ENCODE results near the gene ARHGEF2.

ARHGEF2 gene

DNA sequence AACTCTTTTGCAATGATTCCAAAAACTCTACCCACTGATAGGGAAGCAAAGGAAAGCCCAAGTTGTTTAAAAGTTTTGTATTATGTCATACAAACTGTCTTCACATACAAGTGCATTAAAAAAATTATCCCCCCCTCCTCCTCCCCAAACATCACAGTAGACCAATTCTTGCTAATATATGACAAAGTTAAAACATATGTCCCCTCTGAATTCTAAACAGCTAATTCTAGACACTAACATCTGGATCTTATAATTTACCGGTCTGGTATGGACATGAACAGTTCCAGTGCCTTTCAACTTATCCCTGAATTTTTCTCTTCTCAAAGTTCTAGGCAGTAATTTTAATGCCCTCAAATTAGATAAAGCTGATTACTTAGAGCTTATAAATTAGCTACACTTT lies 80.6 kb downstream of the ARHGEF2 start:
- H3K4me2 ChIP-seq: no peak overlapping the region
- H3K4me1 ChIP-seq: peaks cover 6 to 21% (median 14%) of the 10 kb centered on the region in 10 experiments; a peak in 17 of 20 replicates
- H3K9me3 ChIP-seq (replicated peaks in 1 of 11): no peaks in the 10 kb centered on the region
- H3K36me3 ChIP-seq: peaks cover 65 to 88% (median 73%) of the 10 kb centered on the region in 11 experiments
- peaks cover 0 to 57% (median 16%) of the 10 kb centered on the region in 11 experiments; a peak in 11 of 22 replicates for H4K20me1 ChIP-seq
- TF ChIP-seq Cebpa-rat (IDR thresholded peaks at IDR 0.05): no peak
- H3K27me3 ChIP-seq: no peaks in the 10 kb centered on the region
- no peak overlapping the region for H3K9ac ChIP-seq
- no peak overlapping the region for H3K27ac ChIP-seq
- no peak overlapping the region for H3K4me3 ChIP-seq
